Erythroblast (primary cell): ENCODE results near the gene CDC42EP5.

Source experiments
- GATA1 ChIP-seq: IDR thresholded peaks from 2 replicates; pipeline ENCODE4 v1.6.1; 2011; ENCODE audit warnings: low read depth, mild to moderate bottlenecking, control low read depth, low read length, moderate library complexity
- POLR2A ChIP-seq: IDR thresholded peaks from 2 replicates; pipeline ENCODE4 v1.6.1; 2011; ENCODE audit warnings: mild to moderate bottlenecking, low read length

- TF ChIP-seq POLR2A (no peak), GATA1 (no peak)
Observed at GRCh38 chr19:54452626-54453025, 20.5 kb downstream of the CDC42EP5 start.
